ENCODE measurements around the gene DOCK8.

The DOCK8 gene

GRCh38 chr9:469672-470551 is 255.2 kb downstream of the DOCK8 start:
- peak; percentile 94 for DNase-seq

- DNase-seq = no peak
These were observed 256.0 kb downstream of the DOCK8 start for GRCh38 chr9:470552-471194.

GRCh38 chr9:471320-471719 is 256.7 kb downstream of the DOCK8 start:
- DNase-seq = no peak

DNA sequence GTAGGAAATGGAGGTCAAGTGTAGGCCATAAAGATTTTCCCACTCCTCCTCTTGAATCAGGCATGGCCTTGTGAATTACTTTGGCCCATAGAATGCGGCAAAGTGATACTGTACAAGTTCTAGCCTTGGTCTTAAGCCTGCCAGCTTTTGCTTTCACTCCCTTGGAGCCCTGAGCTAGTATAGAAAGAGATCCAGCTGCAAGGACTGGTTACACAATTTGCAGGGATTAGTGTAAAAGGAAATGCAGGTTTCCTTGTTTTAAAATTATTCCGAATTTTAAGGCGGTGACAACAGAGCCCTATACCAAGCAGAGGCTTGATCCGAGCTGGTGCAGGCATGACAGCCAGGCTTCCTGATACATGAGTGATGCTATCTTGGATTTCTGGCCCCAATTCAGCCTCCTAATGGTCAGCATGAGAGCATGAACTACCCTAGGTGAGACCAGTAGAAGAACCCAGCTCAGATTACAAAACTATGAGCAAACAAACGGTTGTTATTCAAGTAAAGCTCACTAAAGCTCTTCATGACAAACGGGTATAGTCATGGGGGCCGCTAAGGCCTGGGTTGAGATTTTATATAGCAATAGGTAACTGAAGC is 257.9 kb downstream of the DOCK8 start:
- DNase-seq = no peak

DNA sequence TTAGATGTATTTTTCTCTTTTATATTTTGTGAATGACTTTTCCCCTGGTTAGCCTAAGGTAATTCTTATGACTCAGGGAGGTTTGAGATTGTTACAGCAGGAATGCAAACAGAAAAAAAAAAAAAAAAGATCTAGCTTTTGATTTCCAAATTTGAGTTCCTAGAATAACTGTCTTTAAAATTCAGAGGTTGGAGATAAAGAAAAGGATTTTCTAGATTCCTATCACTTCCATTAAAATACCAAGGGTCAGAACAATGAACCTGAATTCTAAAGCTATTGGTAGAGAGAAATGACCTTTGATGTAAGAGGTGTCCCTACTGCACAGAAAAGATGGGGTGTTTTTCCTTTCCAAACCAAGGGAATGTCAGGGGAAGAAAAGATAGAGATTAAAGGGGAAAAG is 262.5 kb downstream of the DOCK8 start:
- no peak for DNase-seq

DNA sequence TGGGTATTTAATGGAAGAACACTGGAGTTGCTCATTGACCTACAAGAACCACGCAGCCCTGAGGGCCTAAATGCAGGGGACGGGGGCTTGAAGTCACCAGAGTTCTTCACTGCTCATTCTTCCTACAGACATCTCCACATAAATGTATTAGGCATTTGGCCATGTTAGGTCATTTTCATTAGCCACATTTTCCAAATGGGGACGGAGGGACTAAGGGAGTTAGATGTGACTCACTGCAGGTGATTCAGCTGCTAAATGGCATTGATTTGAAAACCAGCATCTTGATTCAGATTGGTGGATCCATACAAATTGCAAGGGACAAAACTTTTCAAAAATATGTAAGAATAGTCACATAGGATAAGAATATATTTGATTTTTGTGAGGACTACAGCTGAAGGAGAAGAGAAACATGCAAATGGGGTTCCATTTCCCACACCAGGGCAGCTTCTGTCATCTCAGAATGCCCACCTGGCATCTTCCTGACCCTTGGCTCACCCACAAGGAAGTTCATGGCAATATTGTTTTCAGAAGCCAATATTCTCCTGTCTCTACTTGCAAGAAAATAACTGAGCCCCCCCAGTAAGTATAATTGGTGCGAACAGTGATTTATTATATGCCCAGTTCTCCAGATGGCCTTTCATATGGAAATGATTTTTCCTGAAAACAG is 264.8 kb downstream of the DOCK8 start:
- no peak for DNase-seq

DNA sequence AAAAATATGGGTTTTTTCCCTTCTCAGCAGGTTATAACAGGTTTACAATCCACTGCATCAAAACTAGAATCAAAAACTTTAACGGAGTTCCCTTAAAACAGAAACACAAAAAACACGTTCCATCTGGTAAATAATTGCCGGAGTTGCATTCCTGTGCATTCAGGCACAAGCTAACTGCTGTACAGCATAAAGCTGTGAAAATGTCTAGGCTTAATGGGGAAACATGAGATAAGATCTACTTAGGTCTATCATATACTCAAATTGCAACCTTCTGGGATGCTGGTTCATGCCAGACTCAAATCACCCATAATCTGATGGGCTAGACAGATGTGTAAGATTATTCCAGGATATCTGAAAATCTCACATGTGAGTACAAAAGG is 265.3 kb downstream of the DOCK8 start:
- no peak for DNase-seq

DNA sequence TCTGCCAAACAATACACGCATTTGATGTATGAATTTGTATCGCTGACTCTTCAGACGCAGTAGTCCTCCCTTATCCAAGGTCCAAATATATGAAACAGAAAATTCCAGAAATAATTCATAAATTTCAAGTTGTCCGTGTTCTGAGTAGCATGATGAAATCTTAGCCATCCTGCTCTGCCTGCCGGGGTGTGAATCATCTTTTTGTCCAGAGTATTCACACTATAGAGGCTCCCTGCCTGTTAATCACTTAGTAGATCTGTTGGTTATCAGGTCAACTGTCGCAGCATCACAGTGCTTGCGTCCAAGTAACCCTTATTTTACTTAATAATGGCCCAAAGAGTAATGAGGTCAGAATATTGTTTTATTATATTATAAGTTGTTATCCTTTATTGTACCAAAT is 268.1 kb downstream of the DOCK8 start:
- no peak for DNase-seq

DNA sequence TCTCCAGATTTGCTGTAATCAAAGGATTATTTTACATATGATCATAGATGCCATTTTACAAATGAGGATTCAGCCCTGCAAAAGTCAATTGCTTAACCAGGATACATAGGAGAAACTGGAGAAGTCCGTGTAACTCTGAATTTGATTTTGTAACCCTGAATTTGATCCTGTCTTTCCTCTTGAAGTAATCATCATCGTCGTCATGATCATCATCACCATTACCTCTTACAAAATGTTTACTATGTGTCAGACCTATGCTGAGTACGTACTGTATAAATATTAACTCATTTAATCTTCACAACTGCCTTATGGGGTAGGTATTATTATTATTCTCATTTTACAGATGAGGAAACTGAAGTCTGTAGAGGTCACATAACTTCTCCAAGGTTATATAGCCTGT is 271.5 kb downstream of the DOCK8 start:
- no peak for DNase-seq

DNA sequence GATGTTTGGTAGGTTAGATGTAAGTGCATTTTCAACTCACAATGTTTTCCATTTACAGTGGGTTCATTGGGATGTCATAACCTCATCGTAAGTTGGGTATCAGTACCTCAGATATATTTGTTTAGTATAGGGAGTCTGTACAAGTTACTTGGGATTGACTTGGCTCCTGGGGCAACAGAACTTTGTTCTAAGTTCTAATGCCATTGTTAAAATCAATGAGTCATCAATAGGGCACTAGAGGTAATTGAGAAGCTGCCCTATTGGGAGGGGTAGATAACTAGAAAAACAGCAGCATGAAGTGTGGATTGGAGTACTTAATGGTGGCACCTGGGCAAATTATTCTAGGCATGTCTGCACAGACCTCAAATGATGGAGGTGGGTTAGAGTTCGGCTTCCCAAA is 272.8 kb downstream of the DOCK8 start:
- DNase-seq = no peak

GRCh38 chr9:488448-488847 is 273.8 kb downstream of the DOCK8 start:
- no peak for DNase-seq

DNA sequence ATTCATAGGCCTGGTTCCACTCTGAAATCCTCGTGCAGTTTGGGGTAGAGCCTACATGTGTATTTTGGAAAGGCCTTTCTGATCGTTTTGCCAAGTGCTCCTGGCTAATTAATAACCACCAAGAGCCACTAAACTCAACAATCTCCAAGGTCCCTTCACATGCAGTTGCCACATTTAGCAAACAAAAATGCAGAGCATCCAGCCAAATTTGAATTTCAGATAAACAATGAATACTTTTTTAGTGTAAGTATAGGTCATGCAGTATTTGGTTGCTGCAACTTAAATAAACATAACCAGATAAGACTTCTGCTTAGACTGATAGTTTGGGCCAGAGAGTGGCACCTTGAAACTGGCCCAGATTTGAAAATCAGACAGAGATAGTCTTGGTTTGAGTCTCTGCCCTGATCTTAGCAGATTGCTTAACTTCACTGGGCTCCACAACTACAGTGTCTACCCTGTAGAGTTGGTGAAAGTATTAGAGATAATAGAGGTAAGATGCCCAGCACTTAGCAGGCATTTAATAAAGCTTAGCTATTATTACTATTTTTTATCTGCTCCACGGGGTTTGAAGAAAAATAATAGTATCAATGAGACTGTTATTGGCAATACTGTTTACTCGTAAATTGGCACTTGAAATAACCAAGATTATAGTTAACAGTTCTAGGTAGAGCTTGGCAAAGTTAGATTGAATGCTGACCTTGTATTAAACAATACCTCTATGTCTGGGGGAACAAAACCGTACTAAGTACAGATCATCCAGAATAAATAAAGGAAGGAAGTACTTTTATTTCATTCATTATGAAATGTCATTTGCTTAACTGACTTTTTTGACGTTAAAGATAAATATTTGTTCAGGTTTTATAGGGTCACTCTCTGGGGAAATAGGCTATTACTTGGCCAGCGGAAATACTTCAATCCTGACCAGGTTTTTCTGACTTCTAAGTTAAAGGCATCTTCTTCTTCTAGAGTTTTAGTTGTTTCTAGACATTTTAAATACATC is 274.8 kb downstream of the DOCK8 start:
- no peak for DNase-seq

GRCh38 chr9:494764-495163 is 280.1 kb downstream of the DOCK8 start:
- no peak for DNase-seq

DNA sequence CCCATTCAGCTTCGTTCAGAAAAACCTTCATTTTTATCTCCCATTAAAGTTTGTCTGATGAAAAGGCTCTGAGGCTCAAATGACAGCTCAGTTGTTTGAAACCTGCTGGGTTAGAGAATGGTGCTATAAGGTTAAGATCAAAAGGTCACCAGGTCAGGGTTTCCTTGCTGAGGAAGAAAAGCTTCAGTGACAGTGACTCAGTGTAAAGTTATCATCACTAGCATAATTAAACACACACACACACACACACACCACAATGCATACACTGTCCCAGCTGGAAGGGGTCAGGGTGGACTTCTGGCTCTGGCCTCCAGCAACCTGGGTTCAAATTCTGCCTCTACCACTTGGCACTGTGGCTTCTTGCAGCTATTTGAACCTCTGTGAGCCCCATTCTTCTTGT is 281.1 kb downstream of the DOCK8 start:
- DNase-seq = no peak

- DNase-seq = no peak
These were observed 288.7 kb downstream of the DOCK8 start for GRCh38 chr9:503326-503725.

DNA sequence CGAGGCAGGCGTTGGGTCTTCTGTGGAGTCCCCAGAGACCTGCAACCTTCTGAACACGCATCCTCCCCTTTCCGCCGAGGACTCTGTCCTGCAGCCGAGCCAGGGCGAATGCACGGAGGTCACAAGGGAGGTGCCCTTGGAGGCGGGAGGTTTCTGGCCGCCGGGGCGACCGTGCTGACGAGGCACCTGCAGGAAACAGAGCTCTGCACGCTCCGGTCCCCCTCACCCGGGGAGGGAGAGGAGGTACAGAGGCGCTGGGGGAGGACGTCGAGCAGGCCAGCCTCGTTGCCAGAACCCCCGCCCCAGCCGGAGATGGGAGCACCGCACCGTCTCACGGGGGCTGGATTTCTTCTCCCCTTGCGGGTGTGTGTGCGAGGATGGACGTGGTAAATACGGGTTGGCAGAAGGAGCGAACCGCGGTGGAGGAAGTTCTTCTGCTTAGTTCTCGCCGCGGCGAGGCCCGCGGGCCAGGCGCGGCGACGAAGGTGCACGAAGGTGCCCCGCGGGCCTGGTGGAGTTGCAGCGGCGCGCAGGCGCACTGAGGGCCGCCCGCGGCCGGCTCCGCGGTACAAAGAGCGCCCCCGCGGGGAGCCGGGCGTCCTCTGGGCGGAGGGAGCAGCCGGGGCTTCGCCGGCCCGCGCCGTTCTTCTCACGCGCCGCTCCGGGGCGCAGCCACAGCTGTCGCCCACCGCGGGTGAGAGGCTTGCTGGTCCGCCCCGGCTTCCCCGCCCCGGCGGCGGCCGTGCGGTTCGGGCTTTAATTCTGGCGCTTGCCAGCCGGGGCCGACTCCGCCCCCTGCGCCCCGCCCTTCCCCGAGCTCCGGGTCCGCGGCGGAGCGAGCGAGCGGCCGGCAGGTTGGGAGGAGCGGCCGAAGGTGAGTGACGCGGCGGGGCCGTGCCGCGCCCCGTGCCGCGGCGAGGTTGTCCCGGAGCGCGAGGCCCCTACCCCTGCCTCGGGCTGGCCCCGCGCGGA is 289.5 kb downstream of the DOCK8 start, which contains the start of gene KANK1:
Gene KANK1 (plus strand): TSS at position 815 of the 972 bp plus-strand sequence.
- DNase-seq = peak; percentile 79

DNA sequence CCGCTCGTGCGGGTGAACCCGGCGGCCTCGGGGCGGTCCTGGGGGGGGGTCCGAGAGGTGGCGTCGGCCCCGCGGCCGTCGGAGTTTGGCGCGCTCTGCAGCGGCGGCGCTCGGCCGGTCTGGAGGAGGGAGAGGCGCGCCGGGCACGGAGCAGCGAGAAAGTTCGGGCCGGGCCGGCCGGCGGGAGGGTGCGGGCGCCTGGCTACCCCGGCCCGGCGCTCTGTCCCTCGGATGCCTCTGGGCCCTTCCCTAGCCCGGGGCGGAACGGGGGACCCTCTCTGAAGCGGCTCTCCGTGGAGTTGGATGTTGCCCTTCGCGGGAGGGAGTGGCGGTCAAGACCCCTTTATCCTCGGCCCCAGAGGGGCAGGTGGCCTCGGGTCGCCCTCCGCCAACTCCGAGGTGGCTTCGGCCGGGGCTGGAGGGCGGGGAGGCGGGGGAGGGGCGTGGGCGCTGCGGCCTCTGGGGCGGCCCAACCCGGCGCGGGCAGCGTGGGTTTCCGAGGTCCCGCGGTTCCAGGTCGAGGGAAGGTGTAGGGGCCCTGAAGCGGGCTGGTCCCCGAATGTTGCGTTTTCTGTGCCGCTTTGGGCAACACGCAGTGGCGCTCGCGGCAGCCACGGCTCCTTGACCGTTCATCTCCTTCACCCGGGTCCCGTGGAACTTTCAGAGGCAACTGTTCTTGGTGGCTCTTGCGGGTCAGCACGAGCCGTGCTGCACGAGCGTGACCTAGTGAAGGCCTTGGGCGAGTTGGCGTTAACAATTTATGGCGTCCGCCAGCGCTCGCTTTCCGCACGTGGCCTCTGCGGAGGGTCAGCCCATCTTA is 290.5 kb downstream of the DOCK8 start:
- no peak for DNase-seq

DNA sequence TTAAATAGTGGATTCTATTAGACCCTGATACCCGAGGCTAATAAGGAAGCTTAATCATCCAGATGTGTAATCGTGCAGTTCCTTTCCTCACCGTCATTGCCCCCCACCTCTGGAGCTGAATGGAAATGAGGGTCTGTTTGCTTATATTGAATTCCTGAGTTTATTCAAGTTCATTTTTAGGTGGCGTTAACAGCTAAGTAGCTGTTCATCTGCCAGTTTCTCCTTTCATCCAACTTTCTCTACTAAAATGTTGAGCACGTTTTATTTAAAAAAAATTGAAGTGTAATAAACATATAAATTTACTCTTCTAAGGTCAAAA is 291.0 kb downstream of the DOCK8 start:
- DNase-seq = no peak

DNA sequence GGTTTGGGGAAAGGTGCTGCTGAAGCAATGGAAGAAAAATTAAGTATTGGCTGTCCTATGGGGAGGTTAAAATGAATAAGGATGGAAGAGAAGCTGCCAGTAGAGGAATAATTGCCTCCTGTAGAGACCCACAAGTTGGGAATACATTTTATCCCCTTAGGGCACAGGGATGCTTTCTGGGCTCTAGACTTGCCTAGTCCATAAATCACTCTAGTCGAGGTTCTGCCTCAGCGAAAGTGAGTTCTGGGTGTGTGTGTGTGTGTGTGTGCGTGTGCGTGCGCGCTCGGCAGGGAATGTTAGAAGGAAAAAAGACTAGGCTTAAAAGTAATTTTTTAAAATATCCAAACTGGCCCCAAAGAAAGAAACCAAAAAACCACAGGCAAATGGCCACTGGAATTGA is 291.6 kb downstream of the DOCK8 start:
- no peak for DNase-seq

DNA sequence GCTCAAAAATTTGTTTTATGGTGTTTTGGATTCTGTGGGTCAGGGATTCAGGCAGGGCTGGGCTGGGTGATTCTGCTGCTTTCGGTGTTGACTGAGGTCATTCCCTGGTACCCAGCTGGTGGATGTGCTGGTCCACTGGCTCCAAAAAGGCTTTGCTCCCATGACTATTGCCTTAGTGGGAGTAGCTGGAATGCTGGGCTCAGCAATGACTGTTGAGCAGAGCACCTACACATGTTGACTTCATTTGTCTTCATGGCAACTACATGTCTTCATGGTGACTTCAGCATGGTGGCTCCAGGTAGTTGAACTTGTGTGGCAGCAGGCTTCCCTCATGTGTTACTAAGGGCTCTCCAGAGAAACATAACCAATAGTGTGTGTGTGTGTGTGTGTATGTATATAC is 297.2 kb downstream of the DOCK8 start:
- no peak for DNase-seq
